ENCODE data around the gene PRKCA.

- TF ChIP-seq TAF1 (IDR thresholded peaks at IDR 0.05; ENCODE audit: borderline replicate concordance, insufficient read depth, low read length) (no peak), POLR2AphosphoS5 (IDR thresholded peaks at IDR 0.05; ENCODE audit: low read depth, low read length) (no peak), SIN3A (IDR thresholded peaks at IDR 0.05; ENCODE audit: borderline replicate concordance, insufficient read depth, low read length) (no peak), REST (IDR thresholded peaks at IDR 0.05; ENCODE audit: insufficient read depth in 1 of 2, low read depth in 2 of 2, low read length in 2 of 2) (no peak), FOXP2 (optimal IDR thresholded peaks at IDR 0.05; ENCODE audit: borderline replicate concordance, extremely low read depth, extremely low read length, insufficient read depth) (no peak)
Measured at GRCh38 chr17:66834919-66835454, 532.6 kb downstream of the PRKCA start, which contains the start of gene CACNG5.
